Measurements from ENCODE around the gene NANOGP8. TPM values are rescaled to one million over a fixed set of nuclear protein-coding genes. Genes with fewer than 3 reads are reported as not detected.

Gene NANOGP8
- total RNA-seq, 4 donors from 2014 or later = 2.8 TPM; not detected in 3

GRCh38 chr15:35107561-35107960, 22.5 kb upstream of the NANOGP8 start:
- Histone ChIP-seq H3K4me1 (no peaks in the 10 kb centered on the region), H3K36me3 (no peaks in the 10 kb centered on the region), H3K4me3 (no peak overlapping the region), H3K27me3 (no peaks in the 10 kb centered on the region), H3K27ac (no peak overlapping the region), H3K9me3 (no peaks in the 10 kb centered on the region)
- intact Hi-C loops (cut with DNase I; ENCODE audit: low total_unique reads) = no loop called here
- DNase-seq = no peak
- TF ChIP-seq CTCF (IDR thresholded peaks at IDR 0.05) = no peak
- TF ChIP-seq POLR2A (IDR thresholded peaks at IDR 0.05) = no peak

- H3K4me3 ChIP-seq = no peak overlapping the region
- intact Hi-C loops (cut with DNase I; ENCODE audit: low total_unique reads) = no loop called here
- TF ChIP-seq CTCF (IDR thresholded peaks at IDR 0.05) (no peak), POLR2A (IDR thresholded peaks at IDR 0.05) (no peak)
Measured at GRCh38 chr15:35107122-35107521, 22.0 kb upstream of the NANOGP8 start.

GRCh38 chr15:35104526-35105147, 19.5 kb upstream of the NANOGP8 start:
- no peak overlapping the region for H3K27ac ChIP-seq
- TF ChIP-seq CTCF (IDR thresholded peaks at IDR 0.05) (no peak), POLR2A (IDR thresholded peaks at IDR 0.05) (no peak)
- DNase-seq = no peak
- intact Hi-C loops (cut with DNase I; ENCODE audit: low total_unique reads) = no loop called here
- H3K36me3 ChIP-seq = no peaks in the 10 kb centered on the region
- H3K4me3 ChIP-seq = no peak overlapping the region
- no peaks in the 10 kb centered on the region for H3K4me1 ChIP-seq
- no peaks in the 10 kb centered on the region for H3K27me3 ChIP-seq
- no peaks in the 10 kb centered on the region for H3K9me3 ChIP-seq

More at GRCh38 chr15:35107122-35107521, 22.0 kb upstream of the NANOGP8 start:
- no peak for DNase-seq
- no peak overlapping the region for H3K27ac ChIP-seq
- no peaks in the 10 kb centered on the region for H3K4me1 ChIP-seq
- H3K9me3 ChIP-seq = no peaks in the 10 kb centered on the region
- no peaks in the 10 kb centered on the region for H3K36me3 ChIP-seq
- H3K27me3 ChIP-seq = no peaks in the 10 kb centered on the region

- TF ChIP-seq POLR2A (IDR thresholded peaks at IDR 0.05) = no peak
- no peak for TF ChIP-seq CTCF (IDR thresholded peaks at IDR 0.05)
- intact Hi-C loops (cut with DNase I; ENCODE audit: low total_unique reads) = no loop called here
- no peaks in the 10 kb centered on the region for H3K36me3 ChIP-seq
Measured at GRCh38 chr15:35102186-35102585, 17.1 kb upstream of the NANOGP8 start.

GRCh38 chr15:35101335-35101734, 16.2 kb upstream of the NANOGP8 start:
- intact Hi-C loops (cut with DNase I; ENCODE audit: low total_unique reads) = no loop called here
- TF ChIP-seq CTCF (IDR thresholded peaks at IDR 0.05) (no peak), POLR2A (IDR thresholded peaks at IDR 0.05) (no peak)
- Histone ChIP-seq H3K4me1 (no peaks in the 10 kb centered on the region), H3K9me3 (no peaks in the 10 kb centered on the region), H3K4me3 (no peak overlapping the region), H3K36me3 (no peaks in the 10 kb centered on the region), H3K27me3 (no peaks in the 10 kb centered on the region), H3K27ac (no peak overlapping the region)
- DNase-seq = no peak

More at GRCh38 chr15:35102186-35102585, 17.1 kb upstream of the NANOGP8 start:
- H3K27me3 ChIP-seq = no peaks in the 10 kb centered on the region
- no peaks in the 10 kb centered on the region for H3K9me3 ChIP-seq
- no peak overlapping the region for H3K4me3 ChIP-seq
- DNase-seq = no peak
- no peak overlapping the region for H3K27ac ChIP-seq
- H3K4me1 ChIP-seq = no peaks in the 10 kb centered on the region
